Stimulated activated CD8-positive, alpha-beta memory T cell treated with anti-CD3 and anti-CD28 coated beads, Interleukin-15, amount 100 ng/mL, for 4 hours (primary cell): ENCODE data around the gene IKZF1.

ENCODE experiments used
- DNase-seq, 2 donors: peaks; one replicate each; pipeline ENCODE4 v3.0.0-alpha.2; 2020; ENCODE audit warnings: low read depth in 2 of 2

IKZF1 gene

DNA sequence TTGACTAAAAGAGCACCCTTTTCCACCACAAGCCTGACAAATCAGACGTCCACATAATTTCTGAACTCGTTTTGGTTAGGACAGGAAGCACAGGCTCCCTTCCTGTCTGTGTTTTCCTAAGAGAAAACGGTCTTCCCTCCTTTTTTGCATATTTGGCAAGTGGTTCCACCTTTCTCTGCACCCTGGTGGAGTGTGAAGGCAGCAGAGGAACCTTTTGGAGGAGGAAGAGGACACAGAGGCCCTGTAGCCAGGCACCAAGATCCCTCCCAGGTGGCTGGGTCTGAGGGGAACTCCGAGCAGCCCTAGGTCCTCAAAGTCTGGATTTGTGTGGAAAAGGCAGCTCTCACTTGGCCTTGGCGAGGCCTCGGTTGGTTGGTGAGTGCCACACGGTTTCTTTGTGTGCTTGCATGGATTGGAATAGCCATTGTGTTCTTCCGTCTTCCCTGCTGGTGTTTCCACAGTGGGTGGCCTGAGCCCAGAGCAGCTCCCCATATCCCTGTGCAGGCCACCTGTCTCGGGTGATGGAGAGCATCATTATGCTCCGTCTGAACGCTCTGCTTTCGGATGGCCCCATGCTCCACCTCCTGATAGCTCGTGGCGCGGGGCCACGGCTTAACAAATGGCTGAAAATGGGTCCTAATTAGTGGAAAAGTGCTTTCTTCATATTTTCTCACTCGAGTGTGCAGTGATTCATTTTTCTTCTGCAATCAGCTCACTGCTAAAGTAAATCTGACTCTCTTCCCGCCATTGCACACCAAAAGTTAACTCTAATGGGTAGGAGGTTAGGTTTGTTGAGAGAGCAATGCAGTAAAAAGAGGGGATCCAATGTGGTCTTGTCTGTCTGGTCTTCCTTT lies 4.2 kb downstream of the IKZF1 start:
- DNase-seq, result no peak

- no peak for DNase-seq
Measured at GRCh38 chr7:50309721-50310120, 5.2 kb downstream of the IKZF1 start.

DNA sequence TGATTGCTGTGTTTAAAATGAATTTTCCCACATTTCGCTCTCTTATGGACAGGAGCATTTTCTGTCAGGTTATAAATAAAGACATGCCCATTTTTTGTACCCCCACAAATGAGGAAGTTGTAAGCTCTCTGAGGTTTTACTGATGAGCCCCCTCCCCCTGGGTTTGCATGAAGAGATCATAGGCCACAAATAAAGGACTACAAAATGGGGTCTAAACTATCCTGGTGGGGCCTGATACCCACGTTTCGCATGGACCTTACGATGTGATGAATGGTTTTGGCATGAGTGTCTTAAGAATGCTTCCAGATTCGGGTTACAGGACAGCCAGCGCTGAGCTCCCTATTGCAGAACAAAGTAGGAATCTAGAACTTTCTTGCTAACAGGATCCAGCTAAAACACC lies 5.8 kb downstream of the IKZF1 start:
- DNase-seq, result no peak

GRCh38 chr7:50310956-50311355 lies 6.4 kb downstream of the IKZF1 start:
- no peak for DNase-seq

DNA sequence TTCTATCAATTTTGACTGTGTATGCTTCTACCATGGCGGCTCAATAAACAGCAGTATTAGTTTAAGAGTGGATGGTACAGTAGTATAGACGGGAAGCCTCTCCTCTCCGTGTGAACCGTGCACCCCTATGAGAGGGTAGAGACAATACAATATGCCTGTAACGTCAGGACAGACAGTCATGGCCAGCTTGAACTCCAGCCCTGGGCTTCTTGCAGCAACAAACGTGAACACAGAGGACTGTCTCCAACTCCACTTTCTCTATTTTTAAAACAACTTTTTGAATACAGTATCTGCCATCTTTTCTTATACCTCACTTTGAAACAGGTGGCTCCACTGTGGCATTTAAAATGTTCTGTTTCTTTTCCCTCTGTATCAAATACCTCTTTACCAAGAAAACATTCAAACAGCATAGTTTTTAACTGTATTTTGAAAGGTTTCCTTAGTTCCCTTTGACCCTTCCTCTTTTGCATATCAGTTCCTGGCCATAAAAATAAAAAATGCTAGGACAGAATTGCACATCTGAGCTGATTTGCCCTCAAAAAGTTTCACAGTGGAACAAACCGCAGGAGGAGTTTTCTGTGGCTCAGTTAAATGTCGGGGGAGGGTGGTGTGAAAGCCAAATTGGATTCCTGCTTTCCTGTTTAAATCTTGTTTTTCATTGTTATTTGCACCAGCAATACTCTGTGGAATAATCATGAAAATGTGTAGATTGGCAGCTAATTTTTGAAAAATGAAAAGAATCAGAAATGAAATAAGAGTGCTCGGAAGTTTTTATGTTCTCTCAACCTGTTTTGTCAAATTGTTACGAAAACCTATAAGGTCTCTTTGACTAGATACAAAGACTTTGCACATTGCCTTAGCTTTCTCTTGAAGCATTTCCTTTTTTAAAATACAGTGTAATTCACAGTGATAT lies 8.0 kb downstream of the IKZF1 start:
- no peak for DNase-seq

DNA sequence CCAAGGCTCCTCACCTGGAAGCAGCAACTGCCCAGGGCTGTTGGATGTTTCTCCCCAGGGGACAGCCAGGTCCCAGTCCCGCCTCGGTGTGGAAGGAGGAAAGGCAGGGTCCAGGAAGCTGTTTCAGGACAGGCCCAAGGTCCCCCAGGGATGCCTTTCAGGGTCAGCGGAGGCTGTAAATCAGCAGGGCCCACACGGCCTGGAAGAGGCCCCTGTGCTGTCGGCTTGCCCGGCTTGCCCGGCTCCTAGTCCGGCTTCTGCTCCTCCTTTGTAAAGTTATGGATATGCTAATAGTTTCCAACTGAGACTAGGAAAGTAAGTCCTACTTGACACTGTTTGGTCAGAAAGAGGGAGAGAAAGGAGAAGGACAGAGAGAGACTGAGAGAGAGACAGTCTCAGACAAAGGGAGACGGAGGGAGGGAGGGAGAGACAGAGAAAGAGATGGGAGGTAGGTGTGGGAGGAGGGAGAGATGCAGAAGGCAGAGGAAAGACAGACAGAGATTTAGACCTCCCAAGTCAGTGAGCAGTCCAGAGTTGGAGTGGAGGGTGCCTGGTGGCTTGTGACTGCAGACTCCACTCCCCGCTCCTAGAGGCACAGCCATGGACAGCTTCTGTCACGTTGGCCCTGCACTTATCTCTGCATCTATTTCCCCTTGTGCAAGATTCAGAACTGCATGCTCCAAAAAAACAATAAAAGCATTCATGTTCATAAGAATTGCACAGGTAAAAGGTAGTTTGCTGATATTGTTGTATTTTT lies 10.5 kb downstream of the IKZF1 start:
- no peak for DNase-seq

- DNase-seq, result no peak
Measured at GRCh38 chr7:50315739-50316671, 11.5 kb downstream of the IKZF1 start.

- no peak for DNase-seq
Measured at GRCh38 chr7:50317221-50317678, 12.7 kb downstream of the IKZF1 start.

GRCh38 chr7:50317697-50318669 lies 13.5 kb downstream of the IKZF1 start:
- no peak for DNase-seq

DNA sequence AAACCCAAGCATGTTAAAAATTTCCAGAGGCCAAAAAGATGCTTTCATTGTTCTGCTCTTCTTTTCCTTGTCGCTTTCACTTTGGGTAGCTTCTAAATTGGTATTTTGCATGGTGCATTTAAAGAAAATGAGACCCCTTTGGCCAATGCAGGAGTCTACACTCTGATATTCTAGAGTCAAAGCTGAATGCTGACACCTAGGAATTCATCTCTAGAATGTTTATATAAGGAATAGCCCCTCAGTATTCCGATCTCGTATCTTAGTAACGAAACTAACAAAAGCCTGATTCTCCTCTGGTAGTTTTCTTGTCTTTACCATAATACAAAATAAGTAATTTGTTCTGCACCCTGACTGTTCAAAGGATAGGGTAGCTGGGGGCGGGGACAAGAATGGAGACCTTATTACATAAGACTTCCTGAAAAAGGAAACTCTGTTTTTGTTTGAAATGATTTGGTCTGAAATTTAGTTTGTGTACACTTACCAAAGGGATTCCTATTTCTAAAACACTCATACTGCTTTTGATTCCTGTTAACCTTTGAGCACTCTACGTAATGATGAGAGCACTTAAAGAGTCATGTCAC lies 17.1 kb downstream of the IKZF1 start:
- no peak for DNase-seq

DNA sequence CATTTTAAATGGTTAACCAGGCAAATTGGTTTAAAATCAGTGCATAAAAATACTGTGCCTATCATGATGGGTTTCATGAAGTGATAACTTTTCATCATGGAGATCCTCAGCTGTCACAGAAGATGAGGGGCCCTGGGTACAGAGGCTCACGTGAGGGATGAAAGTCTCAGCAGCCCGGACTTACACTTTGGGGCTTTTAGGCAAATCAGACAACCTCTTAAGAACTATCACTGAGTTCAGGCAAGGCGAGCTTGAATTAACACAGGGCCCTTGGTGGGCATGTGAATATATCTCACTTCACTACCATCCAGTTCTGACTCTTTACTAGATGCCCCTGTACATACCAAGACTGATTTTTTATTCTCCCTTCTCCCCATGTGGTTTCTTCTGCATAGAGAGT lies 19.6 kb downstream of the IKZF1 start:
- no peak for DNase-seq

- DNase-seq, result no peak
Measured at GRCh38 chr7:50327443-50327842, 22.9 kb downstream of the IKZF1 start.

DNA sequence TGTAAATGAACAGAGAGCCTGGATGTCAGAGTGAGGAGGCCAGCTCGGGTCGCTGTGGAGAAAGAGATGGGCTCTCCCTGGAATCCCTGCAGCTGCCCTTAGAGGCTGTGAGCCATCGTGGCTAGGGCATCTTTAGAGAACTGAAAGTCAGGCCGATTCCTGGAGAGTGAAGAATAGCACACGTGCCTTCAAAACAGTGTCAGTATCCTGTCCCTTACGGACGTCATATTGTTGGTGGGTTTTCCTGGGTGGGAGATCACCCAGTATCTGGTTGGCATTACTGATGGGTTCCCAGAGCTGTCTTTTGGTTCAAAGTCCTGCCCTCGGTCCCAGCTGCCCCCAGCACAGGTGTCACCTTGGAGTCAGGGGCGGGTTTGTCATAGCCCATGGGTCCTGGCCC lies 25.3 kb downstream of the IKZF1 start:
- DNase-seq, result no peak

DNA sequence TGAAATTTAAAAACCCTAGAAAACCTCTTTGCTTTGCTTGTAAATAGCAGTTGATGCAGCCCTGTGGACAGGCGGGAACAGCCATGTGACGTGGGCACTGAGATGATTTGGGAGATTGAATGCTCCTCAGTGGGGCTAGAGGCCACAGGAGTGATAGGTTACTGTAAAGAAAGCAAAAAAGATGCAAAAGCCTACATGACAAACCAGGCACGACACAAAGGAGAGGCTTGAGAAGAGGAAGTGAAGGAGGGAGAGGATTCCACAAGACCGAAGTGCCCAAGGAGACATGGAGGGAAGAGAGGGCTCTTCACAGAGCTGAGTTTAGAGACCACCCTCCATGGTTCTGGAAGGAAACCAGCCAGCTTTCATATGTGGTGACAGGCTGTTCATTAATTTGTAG lies 25.7 kb downstream of the IKZF1 start:
- DNase-seq, result no peak

DNA sequence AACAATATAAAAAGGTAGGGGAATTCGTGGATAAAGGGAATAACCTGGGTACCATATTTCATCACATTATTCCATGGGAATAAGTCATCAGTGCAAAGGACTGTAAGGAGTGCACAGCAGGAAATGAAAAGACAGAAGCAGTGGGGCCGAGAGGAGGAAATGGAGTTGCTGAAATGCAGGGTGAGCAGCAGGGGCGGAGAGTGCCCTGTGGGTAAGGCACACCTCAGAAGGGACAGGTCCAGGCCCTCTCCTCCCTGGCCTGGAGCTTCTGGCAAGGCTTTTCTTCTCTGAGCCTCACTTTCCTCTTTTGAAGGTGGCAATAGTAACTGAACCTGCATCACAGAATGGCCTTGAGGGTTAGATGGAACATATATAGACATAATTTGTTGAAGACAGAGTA lies 26.2 kb downstream of the IKZF1 start:
- no peak for DNase-seq

DNA sequence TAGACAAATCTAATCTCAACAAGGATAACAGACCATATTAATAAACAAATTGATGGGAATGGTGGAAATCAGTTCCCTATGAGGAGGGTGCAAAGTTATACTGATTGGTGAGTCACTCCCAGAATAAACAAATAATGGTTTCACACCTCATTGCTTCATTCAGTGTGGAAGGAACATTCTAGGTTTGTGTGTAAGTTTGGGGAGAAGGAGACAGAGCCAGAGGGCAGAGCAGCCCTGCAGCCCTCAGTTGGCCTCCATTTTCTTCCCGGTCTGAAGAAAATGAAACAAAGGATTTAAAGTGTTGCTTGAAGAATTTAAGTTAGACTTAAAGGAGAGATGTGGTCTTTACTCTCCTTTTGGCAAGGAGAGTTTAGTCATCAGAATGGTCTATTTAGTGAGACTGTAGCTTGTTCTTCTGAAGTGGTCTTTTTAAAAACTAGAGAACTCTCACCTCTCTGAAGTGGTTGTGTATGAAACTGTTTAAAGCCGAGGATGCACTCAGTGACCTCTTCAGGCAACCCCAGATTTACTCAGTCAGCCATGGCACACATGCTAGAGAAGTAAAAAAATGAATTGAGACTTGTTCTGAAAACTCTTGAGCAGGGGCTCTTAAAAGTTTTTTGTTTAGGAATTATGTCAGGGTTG lies 27.2 kb downstream of the IKZF1 start:
- no peak for DNase-seq

DNA sequence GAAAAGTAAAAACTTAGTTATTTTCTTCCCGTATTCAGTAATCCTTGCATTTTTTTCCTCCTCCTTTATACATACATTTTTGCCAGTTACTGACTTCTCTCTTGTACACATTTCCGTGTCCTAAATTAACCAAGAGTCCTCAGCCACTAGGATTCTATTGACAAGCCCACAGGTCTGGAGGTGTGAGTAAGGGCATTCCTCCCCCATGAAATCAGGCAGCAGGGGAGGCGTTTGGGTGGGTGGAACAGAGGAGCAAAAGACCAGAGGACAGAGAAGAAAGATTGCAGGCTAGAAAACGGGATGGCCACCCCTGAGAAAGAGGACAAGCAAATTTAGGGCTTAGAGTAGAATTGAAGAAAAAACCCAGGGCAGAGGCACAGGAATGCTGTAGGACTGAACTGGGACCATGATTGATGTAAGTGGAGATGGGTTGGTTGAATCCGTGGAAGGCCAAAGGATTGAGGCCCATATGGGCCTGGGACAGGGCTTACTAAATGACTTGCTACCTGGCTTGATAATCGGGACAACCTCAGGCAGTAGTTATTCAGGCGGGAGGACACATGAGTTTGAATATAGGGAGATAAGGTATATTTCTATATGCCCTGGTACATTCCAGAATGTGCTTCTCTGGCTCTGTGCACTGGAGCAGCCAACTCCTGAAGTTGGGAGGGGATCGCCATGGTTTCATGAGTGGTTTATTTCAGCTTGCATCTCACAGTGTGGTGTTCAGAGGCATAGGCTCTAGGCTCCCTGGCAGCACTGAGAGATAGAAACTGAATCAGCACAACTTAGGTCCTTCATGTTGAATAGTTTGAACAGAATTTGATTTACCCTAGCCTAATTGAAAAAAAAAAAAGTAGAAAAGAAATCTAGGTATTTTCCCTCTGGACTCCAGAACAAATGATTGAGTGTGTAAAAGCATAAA lies 28.0 kb downstream of the IKZF1 start:
- no peak for DNase-seq

- DNase-seq, result no peak
Measured at GRCh38 chr7:50333221-50333651, 28.7 kb downstream of the IKZF1 start.
